ENCODE results near the gene KCTD21.

The KCTD21 gene

DNA sequence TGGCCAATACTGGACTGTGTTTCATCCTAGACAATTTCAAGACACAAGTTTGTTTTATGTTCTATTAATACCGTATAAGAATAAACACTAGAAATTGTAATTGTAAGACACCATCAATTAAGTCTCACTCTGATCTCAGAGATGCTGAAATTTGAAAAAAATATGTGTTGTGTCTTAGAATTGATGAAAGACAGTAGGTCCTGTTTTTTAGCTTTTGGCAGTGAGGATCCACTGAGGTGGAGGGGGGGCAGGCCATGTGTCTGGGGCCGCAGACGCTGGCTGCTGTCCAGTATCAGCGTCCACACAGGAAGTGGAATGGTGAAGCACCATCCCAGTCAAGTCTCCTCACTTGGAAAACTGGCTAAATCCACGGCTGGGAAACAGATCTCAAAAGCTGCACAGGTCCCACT, 26.5 kb downstream of the KCTD21 start:
- ATAC-seq, result peak; percentile 67
- 0 out of 2 replicates have a peak, but pooled peaks have one; percentile 22 for TF ChIP-seq ZFP3 (CRISPR knock-in tag; IDR thresholded peaks at IDR 0.05)
- TF ChIP-seq SNAI2 (CRISPR knock-in tag; IDR thresholded peaks at IDR 0.05), result peak; percentile 47; the same call in 1 of the 2 replicates
- 0 out of 2 replicates have a peak, but pooled peaks have one; percentile 46 for TF ChIP-seq CSDC2 (CRISPR knock-in tag; IDR thresholded peaks at IDR 0.05)
- TF ChIP-seq CREB5 (CRISPR knock-in tag; IDR thresholded peaks at IDR 0.05; ENCODE audit: low read depth), result no peak
- TF ChIP-seq TSHZ2 (CRISPR knock-in tag; IDR thresholded peaks at IDR 0.05), result 0 out of 2 replicates have a peak, but pooled peaks have one; percentile 66

- ATAC-seq, result no peak
- TF ChIP-seq GLIS3 (CRISPR knock-in tag; IDR thresholded peaks at IDR 0.05) (no peak), CREB5 (CRISPR knock-in tag; IDR thresholded peaks at IDR 0.05; ENCODE audit: low read depth) (no peak), CSDC2 (CRISPR knock-in tag; IDR thresholded peaks at IDR 0.05) (no peak), TCF4 (CRISPR knock-in tag; IDR thresholded peaks at IDR 0.05; ENCODE audit: borderline replicate concordance) (no peak), ESRRG (CRISPR knock-in tag; IDR thresholded peaks at IDR 0.05) (no peak), PPARA (CRISPR knock-in tag; IDR thresholded peaks at IDR 0.05; ENCODE audit: borderline replicate concordance) (no peak), ZNF8 (CRISPR knock-in tag; IDR thresholded peaks at IDR 0.05) (no peak), ZFP3 (CRISPR knock-in tag; IDR thresholded peaks at IDR 0.05) (no peak), BACH2 (CRISPR knock-in tag; IDR thresholded peaks at IDR 0.05; ENCODE audit: borderline replicate concordance) (no peak)
Observed at GRCh38 chr11:78161346-78161745, 27.1 kb downstream of the KCTD21 start.

GRCh38 chr11:78160557-78160956, 27.9 kb downstream of the KCTD21 start:
- no peak for TF ChIP-seq SNAI2 (CRISPR knock-in tag; IDR thresholded peaks at IDR 0.05)
- no peak for TF ChIP-seq CSRNP3 (CRISPR knock-in tag; IDR thresholded peaks at IDR 0.05)
- no peak for TF ChIP-seq TSHZ2 (CRISPR knock-in tag; IDR thresholded peaks at IDR 0.05)
- TF ChIP-seq ZFP30 (CRISPR knock-in tag; IDR thresholded peaks at IDR 0.05), result no peak
- TF ChIP-seq ISL1 (CRISPR knock-in tag; IDR thresholded peaks at IDR 0.05), result no peak
- no peak for TF ChIP-seq PPARA (CRISPR knock-in tag; IDR thresholded peaks at IDR 0.05; ENCODE audit: borderline replicate concordance)
- TF ChIP-seq TCF4 (CRISPR knock-in tag; IDR thresholded peaks at IDR 0.05; ENCODE audit: borderline replicate concordance), result no peak
- no peak for TF ChIP-seq CSDC2 (CRISPR knock-in tag; IDR thresholded peaks at IDR 0.05)
- no peak for TF ChIP-seq ZNF8 (CRISPR knock-in tag; IDR thresholded peaks at IDR 0.05)
- TF ChIP-seq, protein P1, sequence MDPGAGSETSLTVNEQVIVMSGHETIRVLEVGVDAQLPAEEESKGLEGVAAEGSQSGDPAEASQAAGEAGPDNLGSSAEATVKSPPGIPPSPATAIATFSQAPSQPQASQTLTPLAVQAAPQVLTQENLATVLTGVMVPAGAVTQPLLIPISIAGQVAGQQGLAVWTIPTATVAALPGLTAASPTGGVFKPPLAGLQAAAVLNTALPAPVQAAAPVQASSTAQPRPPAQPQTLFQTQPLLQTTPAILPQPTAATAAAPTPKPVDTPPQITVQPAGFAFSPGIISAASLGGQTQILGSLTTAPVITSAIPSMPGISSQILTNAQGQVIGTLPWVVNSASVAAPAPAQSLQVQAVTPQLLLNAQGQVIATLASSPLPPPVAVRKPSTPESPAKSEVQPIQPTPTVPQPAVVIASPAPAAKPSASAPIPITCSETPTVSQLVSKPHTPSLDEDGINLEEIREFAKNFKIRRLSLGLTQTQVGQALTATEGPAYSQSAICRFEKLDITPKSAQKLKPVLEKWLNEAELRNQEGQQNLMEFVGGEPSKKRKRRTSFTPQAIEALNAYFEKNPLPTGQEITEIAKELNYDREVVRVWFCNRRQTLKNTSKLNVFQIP (CRISPR knock-in tag; IDR thresholded peaks at IDR 0.05; ENCODE audit: borderline replicate concordance, low read depth), result no peak
- TF ChIP-seq, protein P2, sequence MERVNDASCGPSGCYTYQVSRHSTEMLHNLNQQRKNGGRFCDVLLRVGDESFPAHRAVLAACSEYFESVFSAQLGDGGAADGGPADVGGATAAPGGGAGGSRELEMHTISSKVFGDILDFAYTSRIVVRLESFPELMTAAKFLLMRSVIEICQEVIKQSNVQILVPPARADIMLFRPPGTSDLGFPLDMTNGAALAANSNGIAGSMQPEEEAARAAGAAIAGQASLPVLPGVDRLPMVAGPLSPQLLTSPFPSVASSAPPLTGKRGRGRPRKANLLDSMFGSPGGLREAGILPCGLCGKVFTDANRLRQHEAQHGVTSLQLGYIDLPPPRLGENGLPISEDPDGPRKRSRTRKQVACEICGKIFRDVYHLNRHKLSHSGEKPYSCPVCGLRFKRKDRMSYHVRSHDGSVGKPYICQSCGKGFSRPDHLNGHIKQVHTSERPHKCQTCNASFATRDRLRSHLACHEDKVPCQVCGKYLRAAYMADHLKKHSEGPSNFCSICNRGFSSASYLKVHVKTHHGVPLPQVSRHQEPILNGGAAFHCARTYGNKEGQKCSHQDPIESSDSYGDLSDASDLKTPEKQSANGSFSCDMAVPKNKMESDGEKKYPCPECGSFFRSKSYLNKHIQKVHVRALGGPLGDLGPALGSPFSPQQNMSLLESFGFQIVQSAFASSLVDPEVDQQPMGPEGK (CRISPR knock-in tag; IDR thresholded peaks at IDR 0.05; ENCODE audit: borderline replicate concordance), result no peak
- TF ChIP-seq ARNTL (CRISPR knock-in tag; IDR thresholded peaks at IDR 0.05; ENCODE audit: borderline replicate concordance, low read depth), result no peak
- TF ChIP-seq TOX (CRISPR knock-in tag; IDR thresholded peaks at IDR 0.05; ENCODE audit: borderline replicate concordance), result no peak
- TF ChIP-seq ZFP3 (CRISPR knock-in tag; IDR thresholded peaks at IDR 0.05), result no peak
- no peak for TF ChIP-seq ZC3H10 (CRISPR knock-in tag; IDR thresholded peaks at IDR 0.05)
- TF ChIP-seq GLIS3 (CRISPR knock-in tag; IDR thresholded peaks at IDR 0.05), result no peak
- TF ChIP-seq ZNF70 (CRISPR knock-in tag; IDR thresholded peaks at IDR 0.05), result no peak
- TF ChIP-seq OSR1 (CRISPR knock-in tag; IDR thresholded peaks at IDR 0.05), result no peak
- no peak for TF ChIP-seq ZNF565 (CRISPR knock-in tag; conservative IDR thresholded peaks at IDR 0.05; ENCODE audit: low read depth)
- no peak for TF ChIP-seq ESRRG (CRISPR knock-in tag; IDR thresholded peaks at IDR 0.05)
- ATAC-seq, result no peak

Measured in SK-N-SH treated with all-trans-retinoic acid at 6 μM for 48 hours (cell line).